NT2/D1 (cell line): ENCODE results near the gene PCDHGA7.
"Not testable (repeated sequence)": the region's sequence is repeated elsewhere in the genome, so short reads cannot be mapped to it uniquely, and the experiment has no call there.

Source experiments
- DNase-seq: peaks from one replicate; pipeline ENCODE4 v3.0.0-alpha.2; 2011; ENCODE audit warnings: low read depth, low spot score
- H3K27me3 ChIP-seq: 2 replicates; pipeline ENCODE4 v1.6.0; 2011; ENCODE audit warnings: mild to moderate bottlenecking; ENCODE audit not compliant: insufficient read length, insufficient read depth
- H3K36me3 ChIP-seq: 2 replicates; pipeline ENCODE4 v1.6.1; 2011; ENCODE audit warnings: mild to moderate bottlenecking, low read length, mixed read lengths; ENCODE audit not compliant: insufficient read depth, insufficient read length
- H3K4me1 ChIP-seq: 2 replicates; pipeline ENCODE4 v1.5.1; 2011; ENCODE audit not compliant: insufficient read depth, insufficient read length
- H3K4me3 ChIP-seq: 2 replicates; pipeline ENCODE4 v1.5.1; 2011; ENCODE audit warnings: low read depth; ENCODE audit not compliant: insufficient read length
- H3K9ac ChIP-seq: 2 replicates; pipeline ENCODE4 v1.6.0; 2011; ENCODE audit warnings: low read depth; ENCODE audit not compliant: insufficient read length
- H3K9me3 ChIP-seq: 2 replicates; pipeline ENCODE4 v1.5.1; 2011; ENCODE audit warnings: mild to moderate bottlenecking, low read length; ENCODE audit not compliant: insufficient read depth
- SUZ12 ChIP-seq: IDR thresholded peaks from 2 replicates; pipeline ENCODE4 v1.6.1; 2011; ENCODE audit not compliant: insufficient read length, insufficient read depth; ENCODE audit errors: extremely low read depth
- YY1 ChIP-seq: IDR thresholded peaks from 2 replicates; pipeline ENCODE4 v1.6.1; 2011; ENCODE audit not compliant: insufficient read length, insufficient read depth
- ZNF274 ChIP-seq: IDR thresholded peaks from 2 replicates; pipeline ENCODE4 v1.6.1; 2011; ENCODE audit warnings: mild to moderate bottlenecking, low read depth, low read length

The PCDHGA7 gene

GRCh38 chr5:141382469-141383294 is at the start of gene PCDHGA7:
Gene PCDHGA7, plus strand, starts transcription at chr5:141382742. Its CDS starts 158 bp downstream, at chr5:141382900.
- Histone ChIP-seq H3K9me3 (no peaks in the 10 kb centered on the region; the same call in 1 of the 2 replicates), H3K9ac (no peak within 1 kb of the TSS), H3K36me3 (no peaks in the 10 kb centered on the region), H3K27me3 (no peaks in the 10 kb centered on the region), H3K4me1 (no peaks in the 10 kb centered on the region), H3K4me3 (no peak within 1 kb of the TSS)
- TF ChIP-seq ZNF274 (no peak), SUZ12 (no peak), YY1 (no peak)
- DNase-seq: no peak

GRCh38 chr5:141338538-141339306 is 43.8 kb upstream of the PCDHGA7 start, which contains the start of gene PCDHGA2:
Gene PCDHGA2, plus strand, starts transcription at chr5:141338760.
- peak; percentile 42 for DNase-seq
- H3K4me3 ChIP-seq: no peak within 1 kb of the TSS

GRCh38 chr5:141340781-141341354 is 41.7 kb upstream of the PCDHGA7 start:
- not testable (repeated sequence) for H3K27me3 ChIP-seq, H3K4me1 ChIP-seq, H3K9ac ChIP-seq, H3K36me3 ChIP-seq, DNase-seq, H3K4me3 ChIP-seq
- peaks cover 44% of the 10 kb centered on the region for H3K9me3 ChIP-seq

More at GRCh38 chr5:141338538-141339306, 43.8 kb upstream of the PCDHGA7 start, which contains the start of gene PCDHGA2:
- H3K36me3 ChIP-seq: no peaks in the 10 kb centered on the region
- peaks cover 28% of the 10 kb centered on the region for H3K9me3 ChIP-seq
- no peak within 1 kb of the TSS for H3K9ac ChIP-seq
- H3K27me3 ChIP-seq: no peaks in the 10 kb centered on the region
- no peaks in the 10 kb centered on the region for H3K4me1 ChIP-seq
- TF ChIP-seq ZNF274: no peak
- no peak for TF ChIP-seq SUZ12
- TF ChIP-seq YY1: no peak

GRCh38 chr5:141342773-141343172 is 39.8 kb upstream of the PCDHGA7 start:
- TF ChIP-seq ZNF274: no peak
- no peak for TF ChIP-seq YY1
- TF ChIP-seq SUZ12: no peak
- Histone ChIP-seq H3K4me3 (no peak overlapping the region), H3K9ac (no peak overlapping the region), H3K36me3 (no peaks in the 10 kb centered on the region), H3K27me3 (no peaks in the 10 kb centered on the region), H3K4me1 (no peaks in the 10 kb centered on the region), H3K9me3 (peaks cover 44% of the 10 kb centered on the region)
- no peak for DNase-seq

- Histone ChIP-seq H3K4me3 (no peak within 1 kb of the TSS), H3K9me3 (peaks cover 43% of the 10 kb centered on the region), H3K27me3 (no peaks in the 10 kb centered on the region), H3K36me3 (no peaks in the 10 kb centered on the region), H3K9ac (no peak within 1 kb of the TSS), H3K4me1 (no peaks in the 10 kb centered on the region)
- TF ChIP-seq ZNF274 (no peak), YY1 (no peak), SUZ12 (no peak)
- DNase-seq: no peak
These were observed 39.1 kb upstream of the PCDHGA7 start, which contains the start of gene PCDHGA3 for GRCh38 chr5:141343242-141343952. Gene PCDHGA3, plus strand, starts transcription at chr5:141343829. Its CDS starts 205 bp downstream, at chr5:141344034.

- Histone ChIP-seq H3K9me3 (peaks cover 37% of the 10 kb centered on the region), H3K27me3 (no peaks in the 10 kb centered on the region), H3K9ac (no peak overlapping the region), H3K4me1 (no peaks in the 10 kb centered on the region), H3K4me3 (no peak overlapping the region), H3K36me3 (no peaks in the 10 kb centered on the region)
- no peak for DNase-seq
- TF ChIP-seq SUZ12 (no peak), ZNF274 (no peak), YY1 (no peak)
These were observed 38.5 kb upstream of the PCDHGA7 start for GRCh38 chr5:141343953-141344463.
